Spleen (tissue), 7 donors: Measurements from ENCODE around the gene GSK3B.

Experiments
- CTCF ChIP-seq, 11 experiments: fragments of 200-600 bp in 7 of 11; fragments of 450-650 bp in 4 of 11; sonication (generic) in 4 of 11; IDR thresholded peaks in 8 of 11; conservative IDR thresholded peaks in 3 of 11; 1 replicate in 7 of 11; 2 replicates in 4 of 11; pipeline versions ENCODE4 v1.4.0 to v1.8.0; 2016 to 2021; ENCODE audit warnings: antibody characterized with exemption in 11 of 11, inconsistent platforms in 4 of 11, mild to moderate bottlenecking in 1 of 11
- POLR2AphosphoS5 ChIP-seq, 3 donors: sonication (generic); formaldehyde crosslinking; IDR thresholded peaks; one replicate each; pipeline ENCODE4 v1.5.1; 2017; ENCODE audit warnings: antibody characterized with exemption in 3 of 3
- donor health status: DM: no; HTN: no; CAD: no; lungs with moderate emphysema.
- donor health status: DM: no; HTN: no; CAD: no.
- donor health status: DM: no; HTN: no; CAD: no.

GRCh38 chr3:120013481-120013880 is 80.8 kb downstream of the GSK3B start:
- no peak for TF ChIP-seq POLR2AphosphoS5 (IDR thresholded peaks at IDR 0.05)
- no peak for TF ChIP-seq CTCF (IDR thresholded peaks at IDR 0.05 in 8 of 11, conservative IDR thresholded peaks at IDR 0.05 in 3 of 11)
